SK-N-SH (cell line): ENCODE results near the gene TMPRSS12. TPM values are rescaled to one million over a fixed set of nuclear protein-coding genes. Genes with fewer than 3 reads are reported as not detected.

Source experiments
- CTCF ChIA-PET: fragments of 300-600, 350-600 bp; formaldehyde crosslinking; extraction: SDS; loops from one replicate; lab custom pipeline; 2021; lab: Yijun Ruan, JAX
- POLR2A ChIA-PET: fragments of 350-600 bp; sonication (Branson Sonifier 250); formaldehyde crosslinking; extraction: SDS; loops from one replicate; lab custom pipeline; 2020; ENCODE audit warnings: antibody characterized with exemption, inconsistent platforms; lab: Yijun Ruan, JAX
- DNase-seq: peaks from one replicate; pipeline ENCODE4 v3.0.0; 2012
- H2AFZ ChIP-seq: fragments of 200-600 bp; sonication (generic); 2 replicates; pipeline ENCODE4 v1.8.1; 2016; ENCODE audit warnings: antibody characterized with exemption, mild to moderate bottlenecking, low read depth
- H3F3A ChIP-seq: fragments of 200-600 bp; sonication (generic); replicated peaks from 2 replicates; pipeline ENCODE3; 2016; ENCODE audit warnings: antibody characterized with exemption, mild to moderate bottlenecking; ENCODE audit not compliant: insufficient read depth
- H3K27ac ChIP-seq, 2 experiments: fragments of 200-500 bp in 1 of 2; fragments of 200-600 bp in 1 of 2; sonication (Bioruptor generic) in 1 of 2; sonication (generic), shearing (Covaris generic) in 1 of 2; 2 replicates each; pipeline versions ENCODE4 v1.5.1 to v1.6.1; 2014 to 2016; ENCODE audit warnings: low read depth in 2 of 2, inconsistent platforms in 1 of 2, low read length in 1 of 2, mild to moderate bottlenecking in 1 of 2, mixed read lengths in 1 of 2
- H3K27me3 ChIP-seq: fragments of 200-600 bp; sonication (generic), shearing (Covaris generic); 2 replicates; pipeline ENCODE4 v1.6.1; 2016; ENCODE audit warnings: mixed run types; ENCODE audit not compliant: insufficient read depth
- H3K36me3 ChIP-seq, 2 experiments: fragments of 200-500 bp in 1 of 2; fragments of 200-600 bp in 1 of 2; sonication (Bioruptor generic) in 1 of 2; sonication (generic) in 1 of 2; replicated peaks in 1 of 2; 2 replicates each; pipeline versions ENCODE3 to v1.5.1; 2014 to 2016; ENCODE audit warnings: low read length in 1 of 2, mild to moderate bottlenecking in 1 of 2; ENCODE audit not compliant: insufficient read depth in 2 of 2, control insufficient read depth in 1 of 2
- H3K4me1 ChIP-seq, 2 experiments: fragments of 200-500 bp in 1 of 2; fragments of 200-600 bp in 1 of 2; sonication (Bioruptor generic) in 1 of 2; sonication (generic), shearing (Covaris generic) in 1 of 2; 2 replicates each; pipeline versions ENCODE4 v1.5.1 to v1.6.1; 2014 to 2016; ENCODE audit warnings: low read depth in 1 of 2, low read length in 1 of 2, mixed run types in 1 of 2; ENCODE audit not compliant: insufficient read depth in 2 of 2, control insufficient read depth in 1 of 2
- H3K4me2 ChIP-seq: fragments of 200-600 bp; sonication (generic), shearing (Covaris generic); 2 replicates; pipeline ENCODE4 v1.6.1; 2017; ENCODE audit warnings: mixed run types
- H3K4me3 ChIP-seq, 2 experiments: fragments of 200-500 bp in 1 of 2; fragments of 200-600 bp in 1 of 2; sonication (Bioruptor generic) in 1 of 2; sonication (generic), shearing (Covaris generic) in 1 of 2; 2 replicates each; pipeline versions ENCODE4 v1.5.1 to v1.8.1; 2014 to 2016; ENCODE audit warnings: low read depth in 2 of 2, inconsistent platforms in 1 of 2, low read length in 1 of 2, mild to moderate bottlenecking in 1 of 2, mixed read lengths in 1 of 2, moderate library complexity in 1 of 2
- H3K79me2 ChIP-seq: fragments of 200-600 bp; sonication (generic); 2 replicates; pipeline ENCODE4 v1.8.1; 2017; ENCODE audit warnings: mild to moderate bottlenecking; ENCODE audit not compliant: insufficient read depth
- H3K9ac ChIP-seq: fragments of 200-600 bp; sonication (generic); 2 replicates; pipeline ENCODE4 v1.6.1; 2017; ENCODE audit warnings: mixed run types
- H3K9me2 ChIP-seq: fragments of 200-600 bp; sonication (generic); 2 replicates; pipeline ENCODE4 v1.6.1; 2017; ENCODE audit warnings: mixed run types
- H3K9me3 ChIP-seq: fragments of 200-600 bp; sonication (generic); 2 replicates; pipeline ENCODE4 v1.6.1; 2017; ENCODE audit warnings: mixed run types, mild to moderate bottlenecking, moderate library complexity
- H4K20me1 ChIP-seq: fragments of 200-600 bp; sonication (generic); 2 replicates; pipeline ENCODE4 v1.6.1; 2017; ENCODE audit warnings: mild to moderate bottlenecking, mixed run types; ENCODE audit not compliant: insufficient read depth
- FOSL2 ChIP-seq: IDR thresholded peaks from 2 replicates; pipeline ENCODE4 v1.4.0; 2012; ENCODE audit warnings: low read depth, mild to moderate bottlenecking, moderate library complexity, borderline replicate concordance
- FOXM1 ChIP-seq: IDR thresholded peaks from 2 replicates; pipeline ENCODE4 v1.4.0; 2012; ENCODE audit warnings: low read depth, mild to moderate bottlenecking
- REST ChIP-seq: IDR thresholded peaks from 2 replicates; pipeline ENCODE4 v1.6.1; 2012; ENCODE audit warnings: mild to moderate bottlenecking, low read depth, low read length, moderate library complexity
- USF2 ChIP-seq: fragments of 150-350 bp; IDR thresholded peaks from 2 replicates; pipeline ENCODE4 v1.6.1; 2017; ENCODE audit warnings: antibody characterized with exemption, low read length, low read depth, borderline replicate concordance
- WGBS: methylation state at CpG from one replicate; pipeline ENCODE4 v1.1.6; 2017; ENCODE audit warnings: low lambda C conversion rate; 5-methylcytosine and 5-hydroxymethylcytosine counted together
- polyA plus RNA-seq, 3 experiments: library from polyadenylated mRNA; depleted of rRNA; stranded (reverse); fragments of >200 nt; gene quantifications; 2 replicates each; pipeline ENCODE4 v1.2.3, GENCODE V29; 2012
- TF ChIP-seq, protein P1 (sequence below): fragments of 150-350 bp; IDR thresholded peaks from 2 replicates; pipeline ENCODE4 v1.6.1; 2016; ENCODE audit warnings: mild to moderate bottlenecking, low read depth, low read length

The TMPRSS12 gene
- polyA plus RNA-seq, 1 of the 3 experiments (the other 2 are of a cell fraction): not detected

DNA sequence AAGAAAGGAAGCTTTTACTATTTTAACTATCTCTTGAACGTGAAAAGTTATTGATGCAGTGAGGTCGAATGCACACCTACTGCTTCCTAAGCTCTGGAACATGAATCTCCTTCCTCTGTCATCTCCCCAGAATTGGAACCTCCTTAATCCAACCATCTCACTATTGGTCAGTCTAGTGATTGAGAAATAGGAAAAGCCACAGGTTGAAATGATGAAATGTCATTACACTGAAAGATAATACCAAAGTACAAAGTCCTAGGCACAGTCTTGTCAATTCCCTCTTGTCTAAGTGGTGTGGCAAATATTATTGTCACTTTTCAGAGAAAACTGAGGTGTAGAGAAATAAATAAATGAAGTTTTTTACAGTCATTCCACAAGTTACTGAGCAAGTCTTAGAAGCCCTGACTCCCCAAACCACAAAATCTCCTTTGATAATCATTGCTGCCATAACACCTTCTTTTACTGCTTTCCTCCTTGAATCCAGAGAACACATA is 90.1 kb downstream of the TMPRSS12 start:
- peaks cover 0 to 13% of the 10 kb centered on the region in 2 experiments; a peak in 1 of 4 replicates for H3K4me1 ChIP-seq
- POLR2A ChIA-PET: no interaction called here
- WGBS: 90% methylated on average over 2 of the region's 2 CpGs

More for the DNA sequence above, 90.1 kb downstream of the TMPRSS12 start:
- H3K79me2 ChIP-seq: no peaks in the 10 kb centered on the region
- no peak overlapping the region for H2AFZ ChIP-seq
- TF ChIP-seq, protein P1, sequence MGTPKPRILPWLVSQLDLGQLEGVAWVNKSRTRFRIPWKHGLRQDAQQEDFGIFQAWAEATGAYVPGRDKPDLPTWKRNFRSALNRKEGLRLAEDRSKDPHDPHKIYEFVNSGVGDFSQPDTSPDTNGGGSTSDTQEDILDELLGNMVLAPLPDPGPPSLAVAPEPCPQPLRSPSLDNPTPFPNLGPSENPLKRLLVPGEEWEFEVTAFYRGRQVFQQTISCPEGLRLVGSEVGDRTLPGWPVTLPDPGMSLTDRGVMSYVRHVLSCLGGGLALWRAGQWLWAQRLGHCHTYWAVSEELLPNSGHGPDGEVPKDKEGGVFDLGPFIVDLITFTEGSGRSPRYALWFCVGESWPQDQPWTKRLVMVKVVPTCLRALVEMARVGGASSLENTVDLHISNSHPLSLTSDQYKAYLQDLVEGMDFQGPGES: no peak
- TF ChIP-seq USF2 (no peak), FOXM1 (no peak), FOSL2 (no peak), REST (no peak)
- H3K36me3 ChIP-seq: peaks cover 0 to 3% of the 10 kb centered on the region in 2 experiments
- no peaks in the 10 kb centered on the region for H3K9me2 ChIP-seq
- no peak overlapping the region for H3K9ac ChIP-seq
- no peak overlapping the region for H3K4me2 ChIP-seq
- CTCF ChIA-PET: interaction anchor here (1.6 kb wide), 1 partner anchor 55 kb away, joined by 6 read pairs; no protein-coding TSS in a partner anchor
- no peaks in the 10 kb centered on the region for H3F3A ChIP-seq
- H4K20me1 ChIP-seq: no peaks in the 10 kb centered on the region
- no peak overlapping the region for H3K4me3 ChIP-seq
- no peaks in the 10 kb centered on the region for H3K27me3 ChIP-seq
- H3K27ac ChIP-seq: no peak overlapping the region
- DNase-seq: no peak
- H3K9me3 ChIP-seq: no peaks in the 10 kb centered on the region
